GM12865 (cell line): ENCODE measurements around the gene SLC28A3.

Source experiments
- DNase-seq: peaks from one replicate; pipeline ENCODE4 v3.0.0; 2010; ENCODE audit warnings: low read depth
- H3K4me3 ChIP-seq: 2 replicates; pipeline ENCODE4 v1.5.1; 2011; ENCODE audit warnings: mild to moderate bottlenecking, low read depth, low read length, control low read depth
- TF ChIP-seq, protein P1 (sequence below): IDR thresholded peaks from 2 replicates; pipeline ENCODE4 v1.5.1; 2011; ENCODE audit warnings: low read length, control low read depth, low read depth, inconsistent platforms; ENCODE audit not compliant: insufficient read depth; ENCODE audit errors: missing control alignments

The SLC28A3 gene

GRCh38 chr9:84318981-84319380 lies 21.6 kb downstream of the SLC28A3 start:
- no peak overlapping the region for H3K4me3 ChIP-seq
- TF ChIP-seq, protein P1, sequence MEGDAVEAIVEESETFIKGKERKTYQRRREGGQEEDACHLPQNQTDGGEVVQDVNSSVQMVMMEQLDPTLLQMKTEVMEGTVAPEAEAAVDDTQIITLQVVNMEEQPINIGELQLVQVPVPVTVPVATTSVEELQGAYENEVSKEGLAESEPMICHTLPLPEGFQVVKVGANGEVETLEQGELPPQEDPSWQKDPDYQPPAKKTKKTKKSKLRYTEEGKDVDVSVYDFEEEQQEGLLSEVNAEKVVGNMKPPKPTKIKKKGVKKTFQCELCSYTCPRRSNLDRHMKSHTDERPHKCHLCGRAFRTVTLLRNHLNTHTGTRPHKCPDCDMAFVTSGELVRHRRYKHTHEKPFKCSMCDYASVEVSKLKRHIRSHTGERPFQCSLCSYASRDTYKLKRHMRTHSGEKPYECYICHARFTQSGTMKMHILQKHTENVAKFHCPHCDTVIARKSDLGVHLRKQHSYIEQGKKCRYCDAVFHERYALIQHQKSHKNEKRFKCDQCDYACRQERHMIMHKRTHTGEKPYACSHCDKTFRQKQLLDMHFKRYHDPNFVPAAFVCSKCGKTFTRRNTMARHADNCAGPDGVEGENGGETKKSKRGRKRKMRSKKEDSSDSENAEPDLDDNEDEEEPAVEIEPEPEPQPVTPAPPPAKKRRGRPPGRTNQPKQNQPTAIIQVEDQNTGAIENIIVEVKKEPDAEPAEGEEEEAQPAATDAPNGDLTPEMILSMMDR, result no peak
- no peak for DNase-seq

DNA sequence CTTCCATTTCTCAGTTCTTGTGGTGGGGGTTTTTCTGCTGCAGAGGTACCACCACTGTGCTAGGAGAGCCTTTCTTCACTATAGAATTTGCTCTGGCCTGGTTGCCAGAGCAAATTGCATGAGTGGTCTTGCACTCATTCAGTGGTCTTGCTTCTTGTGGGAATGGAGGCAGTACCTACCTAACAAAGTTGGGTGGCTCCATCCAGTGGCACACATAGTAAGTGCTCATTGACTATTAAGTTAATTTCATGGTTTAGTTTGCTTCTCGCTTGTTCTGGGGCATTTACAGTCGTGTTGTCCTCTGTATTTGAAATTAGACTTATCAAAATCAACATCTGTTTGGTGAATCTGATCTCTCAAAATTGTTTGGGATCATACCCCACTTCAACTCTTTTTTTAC lies 23.0 kb downstream of the SLC28A3 start:
- TF ChIP-seq, protein P1, result peak; percentile 24
- H3K4me3 ChIP-seq, result no peak overlapping the region
- DNase-seq, result peak; percentile 25

GRCh38 chr9:84315278-84315877 lies 25.2 kb downstream of the SLC28A3 start:
- TF ChIP-seq, protein P1, result peak; percentile 72
- peak; percentile 77 for DNase-seq
- H3K4me3 ChIP-seq, result no peak overlapping the region; the same call in 1 of the 2 replicates

- no peak for DNase-seq
- TF ChIP-seq, protein P1, result no peak
These were observed 26.3 kb downstream of the SLC28A3 start for GRCh38 chr9:84314306-84314705.

DNA sequence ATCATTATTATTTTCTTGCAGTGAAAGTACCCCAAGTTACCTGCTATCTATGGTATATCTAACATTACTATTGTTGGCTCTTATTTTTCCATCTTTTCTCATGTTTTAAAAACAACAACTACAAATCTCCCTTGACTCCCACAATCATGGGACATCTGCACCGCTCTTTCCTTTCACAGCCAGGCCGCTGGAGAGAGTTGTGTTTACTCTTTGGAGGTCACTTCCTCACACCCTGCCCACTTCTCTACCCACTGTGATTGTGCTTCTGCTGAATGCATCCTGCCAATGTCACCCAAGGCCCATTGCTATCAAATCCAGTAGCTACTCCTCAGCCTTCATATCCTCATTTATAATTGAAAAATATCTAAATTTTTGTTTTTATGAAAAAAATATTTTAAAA lies 29.7 kb downstream of the SLC28A3 start:
- TF ChIP-seq, protein P1, result no peak
- no peak for DNase-seq
- no peak overlapping the region for H3K4me3 ChIP-seq

More at GRCh38 chr9:84314306-84314705, 26.3 kb downstream of the SLC28A3 start:
- no peak overlapping the region for H3K4me3 ChIP-seq

- no peak for DNase-seq
- TF ChIP-seq, protein P1, result no peak
- H3K4me3 ChIP-seq, result no peak overlapping the region
These were observed 34.9 kb downstream of the SLC28A3 start for GRCh38 chr9:84305497-84306131.
